SK-N-SH (cell line): ENCODE data around the gene AFAP1L2. TPM values are rescaled to one million over a fixed set of nuclear protein-coding genes. Genes with fewer than 3 reads are reported as not detected.

Experiments
- CTCF ChIA-PET: fragments of 300-600, 350-600 bp; formaldehyde crosslinking; extraction: SDS; loops from one replicate; lab custom pipeline; 2021; lab: Yijun Ruan, JAX
- POLR2A ChIA-PET: fragments of 350-600 bp; sonication (Branson Sonifier 250); formaldehyde crosslinking; extraction: SDS; loops from one replicate; lab custom pipeline; 2020; ENCODE audit warnings: antibody characterized with exemption, inconsistent platforms; lab: Yijun Ruan, JAX
- DNase-seq: peaks from one replicate; pipeline ENCODE4 v3.0.0; 2012
- H2AFZ ChIP-seq: fragments of 200-600 bp; sonication (generic); 2 replicates; pipeline ENCODE4 v1.8.1; 2016; ENCODE audit warnings: antibody characterized with exemption, mild to moderate bottlenecking, low read depth
- H3F3A ChIP-seq: fragments of 200-600 bp; sonication (generic); replicated peaks from 2 replicates; pipeline ENCODE3; 2016; ENCODE audit warnings: antibody characterized with exemption, mild to moderate bottlenecking; ENCODE audit not compliant: insufficient read depth
- H3K27ac ChIP-seq, 2 experiments: fragments of 200-500 bp in 1 of 2; fragments of 200-600 bp in 1 of 2; sonication (Bioruptor generic) in 1 of 2; sonication (generic), shearing (Covaris generic) in 1 of 2; 2 replicates each; pipeline versions ENCODE4 v1.5.1 to v1.6.1; 2014 to 2016; ENCODE audit warnings: low read depth in 2 of 2, inconsistent platforms in 1 of 2, low read length in 1 of 2, mild to moderate bottlenecking in 1 of 2, mixed read lengths in 1 of 2
- H3K27me3 ChIP-seq: fragments of 200-600 bp; sonication (generic), shearing (Covaris generic); 2 replicates; pipeline ENCODE4 v1.6.1; 2016; ENCODE audit warnings: mixed run types; ENCODE audit not compliant: insufficient read depth
- H3K36me3 ChIP-seq, 2 experiments: fragments of 200-500 bp in 1 of 2; fragments of 200-600 bp in 1 of 2; sonication (Bioruptor generic) in 1 of 2; sonication (generic) in 1 of 2; replicated peaks in 1 of 2; 2 replicates each; pipeline versions ENCODE3 to v1.5.1; 2014 to 2016; ENCODE audit warnings: low read length in 1 of 2, mild to moderate bottlenecking in 1 of 2; ENCODE audit not compliant: insufficient read depth in 2 of 2, control insufficient read depth in 1 of 2
- H3K4me1 ChIP-seq, 2 experiments: fragments of 200-500 bp in 1 of 2; fragments of 200-600 bp in 1 of 2; sonication (Bioruptor generic) in 1 of 2; sonication (generic), shearing (Covaris generic) in 1 of 2; 2 replicates each; pipeline versions ENCODE4 v1.5.1 to v1.6.1; 2014 to 2016; ENCODE audit warnings: low read depth in 1 of 2, low read length in 1 of 2, mixed run types in 1 of 2; ENCODE audit not compliant: insufficient read depth in 2 of 2, control insufficient read depth in 1 of 2
- H3K4me2 ChIP-seq: fragments of 200-600 bp; sonication (generic), shearing (Covaris generic); 2 replicates; pipeline ENCODE4 v1.6.1; 2017; ENCODE audit warnings: mixed run types
- H3K4me3 ChIP-seq, 2 experiments: fragments of 200-500 bp in 1 of 2; fragments of 200-600 bp in 1 of 2; sonication (Bioruptor generic) in 1 of 2; sonication (generic), shearing (Covaris generic) in 1 of 2; 2 replicates each; pipeline versions ENCODE4 v1.5.1 to v1.8.1; 2014 to 2016; ENCODE audit warnings: low read depth in 2 of 2, inconsistent platforms in 1 of 2, low read length in 1 of 2, mild to moderate bottlenecking in 1 of 2, mixed read lengths in 1 of 2, moderate library complexity in 1 of 2
- H3K79me2 ChIP-seq: fragments of 200-600 bp; sonication (generic); 2 replicates; pipeline ENCODE4 v1.8.1; 2017; ENCODE audit warnings: mild to moderate bottlenecking; ENCODE audit not compliant: insufficient read depth
- H3K9ac ChIP-seq: fragments of 200-600 bp; sonication (generic); 2 replicates; pipeline ENCODE4 v1.6.1; 2017; ENCODE audit warnings: mixed run types
- H3K9me2 ChIP-seq: fragments of 200-600 bp; sonication (generic); 2 replicates; pipeline ENCODE4 v1.6.1; 2017; ENCODE audit warnings: mixed run types
- H3K9me3 ChIP-seq: fragments of 200-600 bp; sonication (generic); 2 replicates; pipeline ENCODE4 v1.6.1; 2017; ENCODE audit warnings: mixed run types, mild to moderate bottlenecking, moderate library complexity
- H4K20me1 ChIP-seq: fragments of 200-600 bp; sonication (generic); 2 replicates; pipeline ENCODE4 v1.6.1; 2017; ENCODE audit warnings: mild to moderate bottlenecking, mixed run types; ENCODE audit not compliant: insufficient read depth
- CHD2 ChIP-seq: fragments of 150-350 bp; IDR thresholded peaks from 2 replicates; pipeline ENCODE4 v1.6.1; 2018; ENCODE audit warnings: low read length; ENCODE audit not compliant: partially characterized antibody
- ELF1 ChIP-seq: IDR thresholded peaks from 2 replicates; pipeline ENCODE4 v1.4.0; 2012
- EP300 ChIP-seq, 2 experiments: IDR thresholded peaks; 2 replicates each; pipeline versions ENCODE4 v1.4.0 to v1.6.1; 2012; ENCODE audit warnings: borderline replicate concordance in 1 of 2, low read depth in 1 of 2, low read length in 1 of 2
- FOXJ3 ChIP-seq: sonication (generic); formaldehyde crosslinking; IDR thresholded peaks from 2 replicates; pipeline ENCODE4 v1.5.1; 2020; ENCODE audit warnings: mild to moderate bottlenecking, missing genetic modification reagents
- FOXM1 ChIP-seq: IDR thresholded peaks from 2 replicates; pipeline ENCODE4 v1.4.0; 2012; ENCODE audit warnings: low read depth, mild to moderate bottlenecking
- GABPA ChIP-seq: IDR thresholded peaks from 2 replicates; pipeline ENCODE4 v1.4.0; 2012; ENCODE audit warnings: low read depth, mild to moderate bottlenecking
- GATA2 ChIP-seq: sonication (generic); formaldehyde crosslinking; IDR thresholded peaks from 2 replicates; pipeline ENCODE4 v1.5.0; 2020; ENCODE audit warnings: mild to moderate bottlenecking, missing genetic modification reagents
- JUND ChIP-seq: IDR thresholded peaks from 2 replicates; pipeline ENCODE4 v1.4.0; 2012
- MEF2A ChIP-seq: IDR thresholded peaks from 2 replicates; pipeline ENCODE4 v1.4.0; 2012; ENCODE audit warnings: low read depth, borderline replicate concordance
- NFIC ChIP-seq: IDR thresholded peaks from 2 replicates; pipeline ENCODE4 v1.4.0; 2012; ENCODE audit warnings: borderline replicate concordance
- NRF1 ChIP-seq: IDR thresholded peaks from 2 replicates; pipeline ENCODE4 v1.6.1; 2012; ENCODE audit warnings: low read depth, mild to moderate bottlenecking, low read length
- RAD21 ChIP-seq: IDR thresholded peaks from 2 replicates; pipeline ENCODE4 v1.6.1; 2012; ENCODE audit warnings: mild to moderate bottlenecking, low read length
- RCOR1 ChIP-seq: fragments of 150-350 bp; IDR thresholded peaks from 2 replicates; pipeline ENCODE4 v1.6.1; 2017; ENCODE audit warnings: antibody characterized with exemption, low read length
- REST ChIP-seq: IDR thresholded peaks from 2 replicates; pipeline ENCODE4 v1.6.1; 2012; ENCODE audit warnings: mild to moderate bottlenecking, low read depth, low read length, moderate library complexity
- RFX5 ChIP-seq: IDR thresholded peaks from 2 replicates; pipeline ENCODE4 v1.6.1; 2012; ENCODE audit warnings: mild to moderate bottlenecking, improper control_type of control experiment, low read length
- TAF1 ChIP-seq: IDR thresholded peaks from 2 replicates; pipeline ENCODE4 v1.6.1; 2012; ENCODE audit warnings: low read depth, mild to moderate bottlenecking, low read length, moderate library complexity, borderline replicate concordance
- TCF12 ChIP-seq: IDR thresholded peaks from 2 replicates; pipeline ENCODE4 v1.4.0; 2012
- TEAD4 ChIP-seq: IDR thresholded peaks from 2 replicates; pipeline ENCODE4 v1.4.0; 2012; ENCODE audit warnings: mild to moderate bottlenecking, borderline replicate concordance; ENCODE audit not compliant: insufficient read depth
- YY1 ChIP-seq: IDR thresholded peaks from 2 replicates; pipeline ENCODE4 v1.4.0; 2012; ENCODE audit warnings: low read depth, mild to moderate bottlenecking
- WGBS: methylation state at CpG from one replicate; pipeline ENCODE4 v1.1.6; 2017; ENCODE audit warnings: low lambda C conversion rate; 5-methylcytosine and 5-hydroxymethylcytosine counted together
- polyA plus RNA-seq, 3 experiments: library from polyadenylated mRNA; depleted of rRNA; stranded (reverse); fragments of >200 nt; gene quantifications; 2 replicates each; pipeline ENCODE4 v1.2.3, GENCODE V29; 2012
- TF ChIP-seq, protein P1 (sequence below): IDR thresholded peaks from 2 replicates; pipeline ENCODE4 v1.4.0; 2012; ENCODE audit warnings: low read depth, borderline replicate concordance
- TF ChIP-seq, protein P2 (sequence below): fragments of 150-350 bp; IDR thresholded peaks from 2 replicates; pipeline ENCODE4 v1.6.1; 2017; ENCODE audit warnings: antibody characterized with exemption, low read length, low read depth, borderline replicate concordance
- TF ChIP-seq, protein P3 (sequence below): IDR thresholded peaks from 2 replicates; pipeline ENCODE4 v1.4.0; 2012; ENCODE audit warnings: low read depth, borderline replicate concordance

AFAP1L2 gene
- polyA plus RNA-seq, 1 of the 3 experiments (the other 2 are of a cell fraction), result 0.54 TPM

DNA sequence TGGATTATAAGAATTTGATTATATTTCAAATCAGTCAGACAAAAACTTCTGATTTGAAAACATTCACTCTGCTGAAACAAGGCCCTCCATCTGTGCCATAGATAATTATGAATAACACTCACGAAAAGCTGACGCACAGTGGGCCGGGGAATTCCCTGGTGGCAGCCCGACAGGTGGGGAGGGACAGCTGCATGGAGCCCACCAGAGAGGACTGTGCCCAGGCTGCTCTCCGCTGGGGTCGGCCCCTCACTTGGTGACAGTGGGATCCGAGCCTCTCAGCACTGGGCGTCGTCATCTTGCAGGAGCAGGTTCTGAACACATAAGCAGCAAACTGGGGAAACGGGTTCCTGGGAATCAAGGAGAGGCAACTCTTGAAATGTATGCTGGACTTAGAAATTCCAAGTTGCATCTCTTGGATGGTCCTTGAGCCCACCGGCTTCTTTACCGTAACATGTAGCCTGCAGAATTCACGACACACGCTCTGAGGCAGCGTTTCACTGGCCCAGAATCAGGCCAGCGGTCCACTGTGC, 41.4 kb downstream of the AFAP1L2 start:
- 90% methylated on average over 15 of the region's 16 CpGs for WGBS
- Histone ChIP-seq H3K36me3 (no peaks in the 10 kb centered on the region), H2AFZ (no peak overlapping the region), H3F3A (no peaks in the 10 kb centered on the region), H3K79me2 (no peaks in the 10 kb centered on the region), H3K27me3 (no peaks in the 10 kb centered on the region; the same call in 1 of the 2 replicates), H3K4me3 (no peak overlapping the region), H3K4me2 (no peak overlapping the region), H3K9me3 (no peaks in the 10 kb centered on the region), H3K27ac (no peak overlapping the region), H3K4me1 (peaks cover 0 to 16% of the 10 kb centered on the region in 2 experiments; a peak in 1 of 4 replicates), H3K9ac (no peak overlapping the region), H4K20me1 (no peaks in the 10 kb centered on the region), H3K9me2 (no peaks in the 10 kb centered on the region)
- ChIA-PET POLR2A (no interaction called here), CTCF (interaction anchor here (1.1 kb wide), 1 partner anchor 38 kb away, joined by 3 read pairs; no protein-coding TSS in a partner anchor)
- DNase-seq, result no peak
- TF ChIP-seq ELF1 (no peak), REST (no peak), CHD2 (no peak), FOXM1 (no peak), FOXJ3 (CRISPR knock-in tag) (no peak), RCOR1 (no peak), EP300 (IDR thresholded peaks at IDR 0.05; ENCODE audit: borderline replicate concordance in 1 of 2, low read depth in 1 of 2, low read length in 1 of 2) (no peak), RAD21 (no peak), GABPA (no peak), YY1 (no peak), MEF2A (no peak)
- TF ChIP-seq, protein P1, sequence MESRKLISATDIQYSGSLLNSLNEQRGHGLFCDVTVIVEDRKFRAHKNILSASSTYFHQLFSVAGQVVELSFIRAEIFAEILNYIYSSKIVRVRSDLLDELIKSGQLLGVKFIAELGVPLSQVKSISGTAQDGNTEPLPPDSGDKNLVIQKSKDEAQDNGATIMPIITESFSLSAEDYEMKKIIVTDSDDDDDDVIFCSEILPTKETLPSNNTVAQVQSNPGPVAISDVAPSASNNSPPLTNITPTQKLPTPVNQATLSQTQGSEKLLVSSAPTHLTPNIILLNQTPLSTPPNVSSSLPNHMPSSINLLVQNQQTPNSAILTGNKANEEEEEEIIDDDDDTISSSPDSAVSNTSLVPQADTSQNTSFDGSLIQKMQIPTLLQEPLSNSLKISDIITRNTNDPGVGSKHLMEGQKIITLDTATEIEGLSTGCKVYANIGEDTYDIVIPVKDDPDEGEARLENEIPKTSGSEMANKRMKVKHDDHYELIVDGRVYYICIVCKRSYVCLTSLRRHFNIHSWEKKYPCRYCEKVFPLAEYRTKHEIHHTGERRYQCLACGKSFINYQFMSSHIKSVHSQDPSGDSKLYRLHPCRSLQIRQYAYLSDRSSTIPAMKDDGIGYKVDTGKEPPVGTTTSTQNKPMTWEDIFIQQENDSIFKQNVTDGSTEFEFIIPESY, result no peak

- Histone ChIP-seq H3K4me3 (no peak overlapping the region), H3F3A (no peaks in the 10 kb centered on the region), H4K20me1 (no peaks in the 10 kb centered on the region), H3K9me2 (no peaks in the 10 kb centered on the region), H3K9ac (no peak overlapping the region), H3K4me1 (peaks cover 0 to 2% of the 10 kb centered on the region in 2 experiments; a peak in 1 of 4 replicates), H3K79me2 (no peaks in the 10 kb centered on the region), H3K36me3 (no peaks in the 10 kb centered on the region), H3K9me3 (no peaks in the 10 kb centered on the region), H3K4me2 (no peak overlapping the region), H2AFZ (no peak overlapping the region), H3K27me3 (no peaks in the 10 kb centered on the region; the same call in 1 of the 2 replicates), H3K27ac (no peak overlapping the region)
- ChIA-PET CTCF (no interaction called here), POLR2A (no interaction called here)
- WGBS, result 74% methylated on average over 2 of the region's 2 CpGs
- DNase-seq, result no peak
- TF ChIP-seq TEAD4, result no peak
- no peak for TF ChIP-seq MEF2A
- no peak for TF ChIP-seq GATA2 (CRISPR knock-in tag)
- no peak for TF ChIP-seq RFX5
- TF ChIP-seq, protein P2, sequence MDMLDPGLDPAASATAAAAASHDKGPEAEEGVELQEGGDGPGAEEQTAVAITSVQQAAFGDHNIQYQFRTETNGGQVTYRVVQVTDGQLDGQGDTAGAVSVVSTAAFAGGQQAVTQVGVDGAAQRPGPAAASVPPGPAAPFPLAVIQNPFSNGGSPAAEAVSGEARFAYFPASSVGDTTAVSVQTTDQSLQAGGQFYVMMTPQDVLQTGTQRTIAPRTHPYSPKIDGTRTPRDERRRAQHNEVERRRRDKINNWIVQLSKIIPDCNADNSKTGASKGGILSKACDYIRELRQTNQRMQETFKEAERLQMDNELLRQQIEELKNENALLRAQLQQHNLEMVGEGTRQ, result no peak
- TF ChIP-seq, protein P3, sequence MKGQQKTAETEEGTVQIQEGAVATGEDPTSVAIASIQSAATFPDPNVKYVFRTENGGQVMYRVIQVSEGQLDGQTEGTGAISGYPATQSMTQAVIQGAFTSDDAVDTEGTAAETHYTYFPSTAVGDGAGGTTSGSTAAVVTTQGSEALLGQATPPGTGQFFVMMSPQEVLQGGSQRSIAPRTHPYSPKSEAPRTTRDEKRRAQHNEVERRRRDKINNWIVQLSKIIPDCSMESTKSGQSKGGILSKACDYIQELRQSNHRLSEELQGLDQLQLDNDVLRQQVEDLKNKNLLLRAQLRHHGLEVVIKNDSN, result no peak
- no peak for TF ChIP-seq NFIC
- no peak for TF ChIP-seq JUND
- TF ChIP-seq FOXM1, result no peak
- no peak for TF ChIP-seq YY1
- TF ChIP-seq RAD21, result no peak
- TF ChIP-seq TCF12, result no peak
- TF ChIP-seq NRF1, result no peak
- no peak for TF ChIP-seq TAF1
Observed at GRCh38 chr10:114359953-114360345, 44.4 kb downstream of the AFAP1L2 start.
